HepG2 (cell line): ENCODE results near the gene KHNYN. TPM values are rescaled to one million over a fixed set of nuclear protein-coding genes. Genes with fewer than 3 reads are reported as not detected.

Experiments
- ARNT ChIP-seq: fragments of 450-650 bp; IDR thresholded peaks from 2 replicates; pipeline ENCODE4 v1.6.1; 2017
- BCL6 ChIP-seq: IDR thresholded peaks from 2 replicates; pipeline ENCODE4 v1.6.1; 2016; ENCODE audit warnings: missing genetic modification reagents, missing compliant biosample characterization
- CAMTA2 ChIP-seq: sonication (generic); formaldehyde crosslinking; IDR thresholded peaks from 2 replicates; pipeline ENCODE4 v1.4.0; 2020; ENCODE audit warnings: mild to moderate bottlenecking, missing genetic modification reagents, borderline replicate concordance
- CREB3 ChIP-seq: sonication (generic); formaldehyde crosslinking; IDR thresholded peaks from 2 replicates; pipeline ENCODE4 v1.5.0; 2020; ENCODE audit warnings: missing genetic modification reagents
- DMTF1 ChIP-seq: sonication (generic); formaldehyde crosslinking; IDR thresholded peaks from 2 replicates; pipeline ENCODE4 v1.4.0; 2020; ENCODE audit warnings: mild to moderate bottlenecking, missing genetic modification reagents
- MAF1 ChIP-seq: sonication (generic); formaldehyde crosslinking; IDR thresholded peaks from 2 replicates; pipeline ENCODE4 v1.5.0; 2020; ENCODE audit warnings: missing genetic modification reagents, borderline replicate concordance
- MTA3 ChIP-seq: sonication (generic); formaldehyde crosslinking; IDR thresholded peaks from 2 replicates; pipeline ENCODE4 v1.4.0; 2020; ENCODE audit warnings: missing genetic modification reagents
- NR3C1 ChIP-seq: sonication (generic); formaldehyde crosslinking; IDR thresholded peaks from 2 replicates; pipeline ENCODE4 v1.4.0; 2020; ENCODE audit warnings: missing genetic modification reagents
- RAD21 ChIP-seq: fragments of 450-650 bp; formaldehyde crosslinking; IDR thresholded peaks from 2 replicates; pipeline ENCODE4 v1.5.0; 2020; ENCODE audit warnings: mild to moderate bottlenecking
- ZBTB33 ChIP-seq: sonication (generic); formaldehyde crosslinking; IDR thresholded peaks from 2 replicates; pipeline ENCODE4 v1.4.0; 2020; ENCODE audit warnings: missing genetic modification reagents
- ZNF768 ChIP-seq: sonication (generic); formaldehyde crosslinking; IDR thresholded peaks from 2 replicates; pipeline ENCODE4 v1.4.0; 2020; ENCODE audit warnings: missing genetic modification reagents
- ZNF891 ChIP-seq: sonication (generic); formaldehyde crosslinking; IDR thresholded peaks from 2 replicates; pipeline ENCODE4 v1.5.0; 2020; ENCODE audit warnings: mild to moderate bottlenecking, missing genetic modification reagents
- ZSCAN31 ChIP-seq: sonication (generic); formaldehyde crosslinking; IDR thresholded peaks from 2 replicates; pipeline ENCODE4 v1.5.0; 2020; ENCODE audit warnings: low read depth, mild to moderate bottlenecking, missing genetic modification reagents
- polyA plus RNA-seq, 8 experiments: library from polyadenylated mRNA; depleted of rRNA in 3 of 8; stranded (reverse) in 7 of 8; unstranded in 1 of 8; fragments of >200 nt; fragmentation: Illumina TruSeq in 4 of 8; extraction: Trizol in 4 of 8; gene quantifications; 2 replicates each; pipeline versions ENCODE4 v1.2.1 to v1.2.3, GENCODE V29; 2011 to 2016; ENCODE audit warnings: low read depth in 4 of 8, missing spikeins in 1 of 8, mixed read lengths in 1 of 8; ENCODE audit not compliant: insufficient read depth in 1 of 8
- total RNA-seq, 5 experiments: library from RNA; depleted of rRNA; stranded (reverse); fragments of >200 nt; fragmentation: Illumina TruSeq; extraction: Trizol; gene quantifications; 2 replicates each; pipeline ENCODE4 v1.2.3, GENCODE V29; 2016; ENCODE audit warnings: low read depth in 1 of 5
- TF ChIP-seq, protein P1 (sequence below): sonication (generic); formaldehyde crosslinking; IDR thresholded peaks from 2 replicates; pipeline ENCODE4 v1.8.1; 2023; ENCODE audit warnings: missing genetic modification reagents, inconsistent platforms, borderline replicate concordance
- TF ChIP-seq, protein P2 (sequence below): sonication (generic); formaldehyde crosslinking; IDR thresholded peaks from 2 replicates; pipeline ENCODE4 v1.5.0; 2020; ENCODE audit warnings: mild to moderate bottlenecking, missing genetic modification reagents, borderline replicate concordance
- TF ChIP-seq, protein P3 (sequence below): sonication (generic); formaldehyde crosslinking; IDR thresholded peaks from 2 replicates; pipeline ENCODE4 v1.8.0; 2022; ENCODE audit warnings: mild to moderate bottlenecking, missing genetic modification reagents, borderline replicate concordance

KHNYN gene
- total and polyA plus RNA-seq, 2 of the 13 experiments (the other 11 are each of a cell fraction or from before 2014, with no cell fraction given) = 52.8 to 75.7 TPM

DNA sequence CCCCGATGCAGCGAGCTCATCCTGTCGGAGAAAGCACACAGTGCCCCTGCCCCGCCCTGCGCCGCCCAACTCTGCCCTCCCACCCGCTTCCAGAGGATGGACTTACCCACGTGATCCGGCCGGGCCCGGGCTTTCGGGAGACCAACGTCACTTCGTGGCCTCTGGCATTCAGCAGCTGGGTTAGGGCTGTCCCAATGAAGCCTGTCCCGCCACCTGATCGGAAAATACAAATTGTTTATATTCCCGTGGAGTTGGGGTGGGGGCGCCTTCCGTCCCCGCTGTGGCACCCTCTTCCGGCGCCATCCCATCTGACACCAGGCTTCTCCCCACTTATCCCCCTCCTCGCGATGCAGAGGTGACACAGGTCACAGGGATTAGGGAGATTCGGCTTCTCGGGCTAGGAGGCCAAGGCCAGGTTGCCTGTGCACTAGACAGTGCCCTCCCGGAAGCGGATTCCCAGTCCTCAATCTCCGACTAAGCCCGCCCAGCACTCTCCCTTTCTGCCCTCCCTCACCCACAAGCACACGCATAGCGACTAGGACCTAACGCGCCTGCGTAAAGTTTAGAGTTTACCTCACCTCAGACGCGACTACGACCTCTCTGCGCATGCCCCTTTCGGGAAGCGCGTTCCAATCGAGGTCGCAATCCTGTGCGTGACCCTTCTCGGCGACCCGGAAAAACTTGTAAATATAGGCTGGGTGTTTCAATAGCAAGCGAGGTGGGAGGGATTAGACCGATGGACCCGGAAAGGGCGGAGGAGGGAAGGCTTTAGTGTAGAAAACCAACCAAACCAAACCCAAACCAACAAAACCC is 12.7 kb downstream of the KHNYN start, which contains the start of gene SDR39U1 (continued):
- TF ChIP-seq CREB3 (no peak; the same call in none of the 2 replicates), NR3C1 (no peak), ZBTB33 (CRISPR knock-in tag) (peak; percentile 9; the same call in 1 of the 2 replicates), ZNF891 (CRISPR knock-in tag) (peak; percentile 99), MTA3 (CRISPR knock-in tag) (0 out of 2 replicates have a peak, but pooled peaks have one; percentile 5), RAD21 (CRISPR knock-in tag) (no peak; the same call in 1 of the 2 replicates), ZNF768 (peak; percentile 73), BCL6 (peak; percentile 50; the same call in 1 of the 2 replicates), ZSCAN31 (CRISPR knock-in tag) (peak; percentile 98), DMTF1 (CRISPR knock-in tag) (peak; percentile 92; the same call in 1 of the 2 replicates), ARNT (no peak), MAF1 (peak; percentile 94; the same call in 1 of the 2 replicates), CAMTA2 (CRISPR knock-in tag) (peak; percentile 99)
- TF ChIP-seq, protein P1, sequence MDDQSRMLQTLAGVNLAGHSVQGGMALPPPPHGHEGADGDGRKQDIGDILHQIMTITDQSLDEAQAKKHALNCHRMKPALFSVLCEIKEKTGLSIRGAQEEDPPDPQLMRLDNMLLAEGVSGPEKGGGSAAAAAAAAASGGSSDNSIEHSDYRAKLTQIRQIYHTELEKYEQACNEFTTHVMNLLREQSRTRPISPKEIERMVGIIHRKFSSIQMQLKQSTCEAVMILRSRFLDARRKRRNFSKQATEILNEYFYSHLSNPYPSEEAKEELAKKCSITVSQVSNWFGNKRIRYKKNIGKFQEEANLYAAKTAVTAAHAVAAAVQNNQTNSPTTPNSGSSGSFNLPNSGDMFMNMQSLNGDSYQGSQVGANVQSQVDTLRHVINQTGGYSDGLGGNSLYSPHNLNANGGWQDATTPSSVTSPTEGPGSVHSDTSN (CRISPR knock-in tag) = no peak
- TF ChIP-seq, protein P2, sequence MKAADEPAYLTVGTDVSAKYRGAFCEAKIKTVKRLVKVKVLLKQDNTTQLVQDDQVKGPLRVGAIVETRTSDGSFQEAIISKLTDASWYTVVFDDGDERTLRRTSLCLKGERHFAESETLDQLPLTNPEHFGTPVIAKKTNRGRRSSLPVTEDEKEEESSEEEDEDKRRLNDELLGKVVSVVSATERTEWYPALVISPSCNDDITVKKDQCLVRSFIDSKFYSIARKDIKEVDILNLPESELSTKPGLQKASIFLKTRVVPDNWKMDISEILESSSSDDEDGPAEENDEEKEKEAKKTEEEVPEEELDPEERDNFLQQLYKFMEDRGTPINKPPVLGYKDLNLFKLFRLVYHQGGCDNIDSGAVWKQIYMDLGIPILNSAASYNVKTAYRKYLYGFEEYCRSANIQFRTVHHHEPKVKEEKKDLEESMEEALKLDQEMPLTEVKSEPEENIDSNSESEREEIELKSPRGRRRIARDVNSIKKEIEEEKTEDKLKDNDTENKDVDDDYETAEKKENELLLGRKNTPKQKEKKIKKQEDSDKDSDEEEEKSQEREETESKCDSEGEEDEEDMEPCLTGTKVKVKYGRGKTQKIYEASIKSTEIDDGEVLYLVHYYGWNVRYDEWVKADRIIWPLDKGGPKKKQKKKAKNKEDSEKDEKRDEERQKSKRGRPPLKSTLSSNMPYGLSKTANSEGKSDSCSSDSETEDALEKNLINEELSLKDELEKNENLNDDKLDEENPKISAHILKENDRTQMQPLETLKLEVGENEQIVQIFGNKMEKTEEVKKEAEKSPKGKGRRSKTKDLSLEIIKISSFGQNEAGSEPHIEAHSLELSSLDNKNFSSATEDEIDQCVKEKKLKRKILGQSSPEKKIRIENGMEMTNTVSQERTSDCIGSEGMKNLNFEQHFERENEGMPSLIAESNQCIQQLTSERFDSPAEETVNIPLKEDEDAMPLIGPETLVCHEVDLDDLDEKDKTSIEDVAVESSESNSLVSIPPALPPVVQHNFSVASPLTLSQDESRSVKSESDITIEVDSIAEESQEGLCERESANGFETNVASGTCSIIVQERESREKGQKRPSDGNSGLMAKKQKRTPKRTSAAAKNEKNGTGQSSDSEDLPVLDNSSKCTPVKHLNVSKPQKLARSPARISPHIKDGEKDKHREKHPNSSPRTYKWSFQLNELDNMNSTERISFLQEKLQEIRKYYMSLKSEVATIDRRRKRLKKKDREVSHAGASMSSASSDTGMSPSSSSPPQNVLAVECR (CRISPR knock-in tag) = peak; percentile 97
- TF ChIP-seq, protein P3, sequence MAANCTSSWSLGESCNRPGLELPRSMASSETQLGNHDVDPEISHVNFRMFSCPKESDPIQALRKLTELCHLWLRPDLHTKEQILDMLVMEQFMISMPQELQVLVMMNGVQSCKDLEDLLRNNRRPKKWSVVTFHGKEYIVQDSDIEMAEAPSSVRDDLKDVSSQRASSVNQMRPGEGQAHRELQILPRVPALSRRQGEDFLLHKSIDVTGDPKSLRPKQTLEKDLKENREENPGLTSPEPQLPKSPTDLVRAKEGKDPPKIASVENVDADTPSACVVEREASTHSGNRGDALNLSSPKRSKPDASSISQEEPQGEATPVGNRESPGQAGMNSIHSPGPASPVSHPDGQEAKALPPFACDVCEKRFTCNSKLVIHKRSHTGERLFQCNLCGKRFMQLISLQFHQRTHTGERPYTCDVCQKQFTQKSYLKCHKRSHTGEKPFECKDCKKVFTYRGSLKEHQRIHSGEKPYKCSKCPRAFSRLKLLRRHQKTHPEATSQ (CRISPR knock-in tag) = peak; percentile 85
